ENCODE results near the gene CACNA1I. TPM values are rescaled to one million over a fixed set of nuclear protein-coding genes. Genes with fewer than 3 reads are reported as not detected.

The CACNA1I gene
- total and polyA plus RNA-seq, 2 experiments from 2014 or later: 0.17 to 0.21 TPM

GRCh38 chr22:39614442-39614841 is 43.9 kb downstream of the CACNA1I start:
- Histone ChIP-seq H4K20me1 (ENCODE audit: insufficient read depth, poor library complexity, severe bottlenecking) (no peaks in the 10 kb centered on the region), H3K9me3 (ENCODE audit: low read depth) (no peaks in the 10 kb centered on the region), H3K4me3 (no peak overlapping the region), H3K79me2 (no peaks in the 10 kb centered on the region), H3K27me3 (no peaks in the 10 kb centered on the region), H3K4me2 (no peak overlapping the region), H3K9me2 (replicated peaks; ENCODE audit: insufficient read depth) (no peaks in the 10 kb centered on the region), H3K4me1 (ENCODE audit: insufficient read depth) (no peaks in the 10 kb centered on the region), H3K27ac (no peak overlapping the region), H3K36me3 (replicated peaks; ENCODE audit: insufficient read depth, low read depth) (no peaks in the 10 kb centered on the region), H2AFZ (no peak overlapping the region)
- WGBS (ENCODE audit: low lambda C conversion rate, missing lambda C conversion rate): 75% methylated on average over 4 of the region's 4 CpGs
- TF ChIP-seq CTCF (IDR thresholded peaks at IDR 0.05; ENCODE audit: poor library complexity) (no peak), EZH2phosphoT487 (IDR thresholded peaks at IDR 0.05; ENCODE audit: low read depth, severe bottlenecking, unreplicated experiment) (no peak)
- no peak for DNase-seq (ENCODE audit: low spot score)

- Histone ChIP-seq H3K9me3 (ENCODE audit: low read depth) (no peaks in the 10 kb centered on the region), H3K79me2 (no peaks in the 10 kb centered on the region), H3K9me2 (replicated peaks; ENCODE audit: insufficient read depth) (no peaks in the 10 kb centered on the region), H3K27ac (no peak overlapping the region), H3K4me2 (no peak overlapping the region), H3K4me1 (ENCODE audit: insufficient read depth) (no peaks in the 10 kb centered on the region), H3K36me3 (replicated peaks; ENCODE audit: insufficient read depth, low read depth) (no peaks in the 10 kb centered on the region), H2AFZ (no peak overlapping the region), H3K27me3 (no peaks in the 10 kb centered on the region), H4K20me1 (ENCODE audit: insufficient read depth, poor library complexity, severe bottlenecking) (no peaks in the 10 kb centered on the region), H3K4me3 (no peak overlapping the region)
- 86% methylated on average over 9 of the region's 9 CpGs for WGBS (ENCODE audit: low lambda C conversion rate, missing lambda C conversion rate)
- TF ChIP-seq EZH2 (IDR thresholded peaks at IDR 0.05; ENCODE audit: borderline replicate concordance): no peak
- no peak for TF ChIP-seq CTCF (IDR thresholded peaks at IDR 0.05; ENCODE audit: poor library complexity)
- TF ChIP-seq EZH2phosphoT487 (IDR thresholded peaks at IDR 0.05; ENCODE audit: low read depth, severe bottlenecking, unreplicated experiment): no peak
- no peak for DNase-seq (ENCODE audit: low spot score)
Measured at GRCh38 chr22:39616051-39616450, 45.5 kb downstream of the CACNA1I start.

- no peaks in the 10 kb centered on the region for H3K79me2 ChIP-seq
- no peak for DNase-seq (ENCODE audit: low spot score)
- H3K27ac ChIP-seq: no peak overlapping the region
- no peak overlapping the region for H2AFZ ChIP-seq
- WGBS (ENCODE audit: low lambda C conversion rate, missing lambda C conversion rate): 81% methylated on average over 6 of the region's 6 CpGs
- no peak overlapping the region for H3K4me2 ChIP-seq
- no peak overlapping the region for H3K4me3 ChIP-seq
- no peaks in the 10 kb centered on the region for H3K27me3 ChIP-seq
- H4K20me1 ChIP-seq (ENCODE audit: insufficient read depth, poor library complexity, severe bottlenecking): no peaks in the 10 kb centered on the region
- no peaks in the 10 kb centered on the region for H3K4me1 ChIP-seq (ENCODE audit: insufficient read depth)
- no peaks in the 10 kb centered on the region for H3K9me3 ChIP-seq (ENCODE audit: low read depth)
- no peaks in the 10 kb centered on the region for H3K9me2 ChIP-seq (replicated peaks; ENCODE audit: insufficient read depth)
- no peaks in the 10 kb centered on the region for H3K36me3 ChIP-seq (replicated peaks; ENCODE audit: insufficient read depth, low read depth)
- TF ChIP-seq EZH2 (IDR thresholded peaks at IDR 0.05; ENCODE audit: borderline replicate concordance) (no peak), CTCF (IDR thresholded peaks at IDR 0.05; ENCODE audit: poor library complexity) (no peak), EZH2phosphoT487 (IDR thresholded peaks at IDR 0.05; ENCODE audit: low read depth, severe bottlenecking, unreplicated experiment) (no peak)
Measured at GRCh38 chr22:39616781-39617180, 46.2 kb downstream of the CACNA1I start.

GRCh38 chr22:39617342-39617741 is 46.8 kb downstream of the CACNA1I start:
- Histone ChIP-seq H3K4me2 (no peak overlapping the region), H3K4me1 (ENCODE audit: insufficient read depth) (no peaks in the 10 kb centered on the region), H3K79me2 (no peaks in the 10 kb centered on the region), H3K4me3 (no peak overlapping the region), H4K20me1 (ENCODE audit: insufficient read depth, poor library complexity, severe bottlenecking) (no peaks in the 10 kb centered on the region), H3K9me3 (ENCODE audit: low read depth) (no peaks in the 10 kb centered on the region), H3K36me3 (replicated peaks; ENCODE audit: insufficient read depth, low read depth) (no peaks in the 10 kb centered on the region), H3K9me2 (replicated peaks; ENCODE audit: insufficient read depth) (no peaks in the 10 kb centered on the region), H3K27me3 (no peaks in the 10 kb centered on the region), H2AFZ (no peak overlapping the region), H3K27ac (no peak overlapping the region)
- 55% methylated on average over 9 of the region's 15 CpGs for WGBS (ENCODE audit: low lambda C conversion rate, missing lambda C conversion rate)
- DNase-seq (ENCODE audit: low spot score): no peak
- TF ChIP-seq EZH2phosphoT487 (IDR thresholded peaks at IDR 0.05; ENCODE audit: low read depth, severe bottlenecking, unreplicated experiment): no peak
- TF ChIP-seq CTCF (IDR thresholded peaks at IDR 0.05; ENCODE audit: poor library complexity): no peak
